HT1080 (cell line): ENCODE measurements around the gene ACSM6. TPM values are rescaled to one million over a fixed set of nuclear protein-coding genes. Genes with fewer than 3 reads are reported as not detected.
"Not testable (repeated sequence)": the region's sequence is repeated elsewhere in the genome, so short reads cannot be mapped to it uniquely, and the experiment has no call there.

Source experiments
- DNase-seq: peaks from one replicate; pipeline ENCODE4 v3.0.0-alpha.2; 2015; ENCODE audit warnings: low read depth
- polyA plus RNA-seq, 2 experiments: library from polyadenylated mRNA; depleted of rRNA; stranded (reverse); fragments of >200 nt; gene quantifications; 2 replicates each; pipeline ENCODE4 v1.2.3, GENCODE V29; 2015
- total RNA-seq: library from RNA; depleted of rRNA; stranded (reverse); fragments of >200 nt; shearing (Covaris generic); gene quantifications from 2 replicates; pipeline ENCODE4 v1.2.3, GENCODE V29; 2014; rRNA removed

The ACSM6 gene
- not detected in 2 replicates for total RNA-seq
- not detected in 2 replicates for polyA plus RNA-seq (2015; cell fraction: cytosol; rRNA removed)
- polyA plus RNA-seq (2015; cell fraction: nucleus; rRNA removed), result not detected in 2 replicates

DNA sequence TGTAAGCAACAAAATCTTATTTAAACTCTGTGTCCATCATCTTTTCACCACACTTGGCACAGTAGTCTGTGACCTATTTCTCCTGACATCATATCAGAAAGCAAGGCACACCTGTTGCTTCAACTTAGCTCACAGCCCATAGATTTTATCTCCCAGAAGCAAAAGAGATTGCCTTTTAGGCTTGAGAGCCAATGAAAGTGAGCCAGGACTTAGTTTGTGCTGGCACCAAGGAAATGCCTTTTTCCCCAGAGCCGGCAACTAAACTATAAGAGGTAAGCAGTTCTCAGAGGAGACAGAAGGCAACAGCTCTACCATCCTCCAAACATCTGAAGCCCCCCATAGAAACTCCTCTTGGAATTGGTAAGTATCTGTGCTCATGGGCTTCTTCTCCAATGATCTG lies at the start of gene ACSM6:
ACSM6 (plus strand) TSS at position 295 of the 400 bp plus-strand sequence. CDS start 248 bp downstream, outside the sequence.
- DNase-seq, result no peak

- DNase-seq, result no peak
Observed at GRCh38 chr10:95168694-95169093, 25.3 kb upstream of the ACSM6 start.

GRCh38 chr10:95169522-95169921 lies 24.5 kb upstream of the ACSM6 start:
- no peak for DNase-seq

DNA sequence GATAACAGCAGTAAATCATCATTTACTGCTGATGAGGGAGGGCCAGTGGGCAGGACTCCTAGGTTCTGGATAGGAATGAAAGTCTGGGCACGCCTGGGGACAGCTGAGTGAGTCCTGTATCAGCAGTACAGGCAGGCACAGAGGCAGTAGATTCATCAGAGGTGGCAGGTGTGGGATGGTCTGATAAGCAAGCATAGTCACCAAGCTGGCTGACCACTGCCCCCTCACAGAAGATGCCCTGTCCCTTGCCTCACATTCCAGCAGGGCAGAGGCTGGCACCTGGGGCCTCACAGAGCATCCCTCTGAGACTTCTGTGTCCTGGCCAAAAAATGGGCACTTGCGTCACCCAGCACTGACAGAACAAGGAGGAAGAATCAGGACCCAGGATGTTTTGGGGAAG lies 23.2 kb upstream of the ACSM6 start:
- DNase-seq, result no peak

DNA sequence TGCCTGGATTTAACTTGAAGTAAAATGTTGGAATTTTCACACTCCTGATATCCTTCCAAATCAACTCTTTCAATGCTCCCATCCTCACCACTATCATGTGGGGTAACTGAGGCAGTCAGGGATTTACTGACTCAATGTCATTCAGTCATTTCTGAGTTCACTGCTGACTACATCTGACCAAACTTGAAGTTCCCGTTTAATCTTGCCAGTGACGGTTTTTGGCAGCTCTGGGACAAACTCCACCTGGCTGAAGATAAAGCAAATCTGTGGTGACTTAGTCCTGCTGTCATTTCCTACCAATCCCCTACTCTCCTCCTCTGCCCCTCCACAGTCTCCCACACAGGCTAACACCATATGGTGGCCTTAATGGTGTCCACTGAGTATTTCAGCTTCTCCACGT lies 22.7 kb upstream of the ACSM6 start:
- no peak for DNase-seq

DNA sequence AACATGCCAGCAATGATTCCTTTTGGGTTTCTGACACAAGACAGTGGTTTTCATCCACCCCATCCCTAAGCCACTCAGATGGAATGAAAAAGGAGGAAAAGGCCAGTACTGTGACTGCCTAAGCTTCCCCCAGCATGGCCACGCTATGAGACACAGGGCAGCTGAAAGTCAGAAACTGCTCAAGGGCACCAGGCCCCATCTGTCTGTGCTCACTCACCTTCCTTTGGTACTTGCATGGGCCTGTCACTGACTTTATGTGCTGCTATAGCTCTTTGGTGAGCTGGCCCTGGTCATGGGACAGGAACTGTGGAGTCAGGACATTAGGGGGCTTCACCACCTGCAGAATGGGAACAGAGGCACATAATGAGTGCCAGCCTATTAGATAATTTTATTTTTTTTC lies 21.2 kb upstream of the ACSM6 start:
- no peak for DNase-seq

DNA sequence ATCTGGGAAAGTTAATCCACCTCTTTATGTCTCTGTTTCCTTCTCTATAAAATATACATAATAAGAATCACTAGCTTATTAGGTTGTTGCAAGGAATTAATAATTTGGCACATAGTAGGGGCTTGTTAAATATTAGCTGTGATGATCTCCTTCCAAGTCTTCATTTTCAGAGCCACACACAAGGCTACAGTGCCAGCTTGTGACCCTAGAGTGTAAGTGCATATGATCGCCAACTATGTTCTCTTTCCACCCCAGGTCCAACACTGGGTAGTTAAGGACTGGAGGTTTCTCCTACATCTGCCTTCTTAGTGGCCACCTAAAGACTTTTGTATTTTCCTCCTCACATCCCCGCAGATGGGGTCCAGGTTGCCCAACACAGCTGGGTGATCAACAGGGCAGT lies 17.9 kb upstream of the ACSM6 start:
- DNase-seq, result no peak

- DNase-seq, result no peak
Observed at GRCh38 chr10:95177429-95177828, 16.6 kb upstream of the ACSM6 start.

GRCh38 chr10:95178266-95178665 lies 15.8 kb upstream of the ACSM6 start:
- DNase-seq, result no peak

DNA sequence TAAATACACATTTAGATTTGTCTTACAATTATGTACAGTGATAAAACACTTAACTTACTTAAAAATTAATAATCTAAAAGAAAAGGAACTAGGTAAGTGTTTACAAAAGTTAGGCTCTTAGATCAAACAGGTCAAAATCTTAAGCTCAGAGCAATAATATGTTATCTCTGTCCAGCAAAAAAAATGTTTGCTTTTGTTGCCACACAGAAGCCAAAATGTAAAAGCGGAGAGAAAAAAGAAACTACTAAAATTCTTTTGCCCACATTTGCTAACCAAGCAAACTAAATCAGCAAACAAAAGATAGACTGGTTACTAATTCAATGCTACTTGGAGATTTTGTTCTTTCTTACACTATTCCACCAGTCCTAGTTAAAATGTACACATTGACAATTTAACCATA lies 15.2 kb upstream of the ACSM6 start:
- DNase-seq, result no peak

DNA sequence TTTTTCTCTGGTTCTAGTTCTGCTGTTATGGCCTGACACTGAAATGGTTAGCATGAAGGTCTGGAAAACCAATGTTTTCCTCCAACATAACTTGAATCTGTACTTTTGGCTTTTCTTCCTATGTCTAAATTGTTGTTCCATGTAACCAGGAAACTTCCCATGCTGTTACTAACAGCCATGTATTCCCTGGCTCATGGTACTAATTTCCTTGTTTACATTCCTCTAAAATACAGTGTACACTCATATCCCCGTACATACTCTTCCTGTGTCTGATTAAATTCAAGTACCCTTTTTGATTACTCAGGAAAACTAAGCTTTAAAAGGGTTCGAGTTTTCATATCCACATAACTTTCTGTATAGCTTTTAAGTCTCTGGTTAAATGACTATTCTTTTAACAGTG lies 12.3 kb upstream of the ACSM6 start:
- peak; percentile 5 for DNase-seq

DNA sequence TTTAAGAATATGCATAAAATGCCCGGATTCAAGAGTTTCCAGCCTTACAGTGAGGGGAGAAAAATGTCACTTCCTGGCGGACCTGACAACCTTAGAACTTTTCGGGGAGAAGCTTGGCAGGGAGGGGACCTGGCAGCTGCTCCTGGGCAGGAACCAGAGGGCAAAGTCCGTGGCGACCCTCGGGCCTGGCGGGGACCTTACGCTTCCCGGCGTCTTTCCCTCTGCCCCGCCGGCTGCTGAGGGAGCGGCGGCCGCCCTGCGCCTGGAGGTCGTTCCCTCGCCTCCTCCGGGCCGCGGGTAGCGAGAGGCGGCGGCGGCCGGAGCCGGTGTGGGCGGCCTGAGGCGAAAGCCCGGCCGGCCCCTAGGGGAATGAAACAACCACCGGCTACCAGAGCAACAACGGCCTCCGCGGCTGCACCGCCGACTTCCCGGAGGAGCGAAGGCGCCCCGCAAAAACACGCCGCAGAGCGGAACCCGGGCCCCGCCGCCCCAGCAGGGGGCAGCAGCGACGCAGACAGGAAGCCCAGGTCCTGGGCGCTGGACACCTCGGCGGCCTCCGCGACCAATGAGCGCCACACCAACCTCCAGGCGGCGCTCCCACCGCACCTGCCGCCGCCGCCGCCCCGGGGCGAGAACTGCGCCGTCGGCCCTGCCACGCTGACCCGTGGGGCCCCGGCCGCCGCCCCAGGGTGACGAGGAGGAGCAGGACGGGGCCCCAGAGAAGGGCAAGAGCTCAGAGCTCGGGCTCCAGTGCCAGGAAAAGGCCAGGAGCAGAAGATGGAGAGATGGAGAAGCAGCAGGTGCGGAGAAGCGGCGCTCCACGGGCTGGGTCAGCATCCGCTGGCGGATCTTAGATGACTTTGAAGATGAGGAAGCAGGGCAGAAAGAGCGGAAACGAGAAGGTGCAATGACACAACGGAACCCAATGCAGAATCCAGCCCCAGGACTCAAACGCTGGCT lies 10.5 kb upstream of the ACSM6 start:
- DNase-seq, result peak; percentile 81

- DNase-seq, result no peak
Observed at GRCh38 chr10:95187617-95188016, 6.4 kb upstream of the ACSM6 start.

- no peak for DNase-seq
Observed at GRCh38 chr10:95188593-95188992, 5.4 kb upstream of the ACSM6 start.

DNA sequence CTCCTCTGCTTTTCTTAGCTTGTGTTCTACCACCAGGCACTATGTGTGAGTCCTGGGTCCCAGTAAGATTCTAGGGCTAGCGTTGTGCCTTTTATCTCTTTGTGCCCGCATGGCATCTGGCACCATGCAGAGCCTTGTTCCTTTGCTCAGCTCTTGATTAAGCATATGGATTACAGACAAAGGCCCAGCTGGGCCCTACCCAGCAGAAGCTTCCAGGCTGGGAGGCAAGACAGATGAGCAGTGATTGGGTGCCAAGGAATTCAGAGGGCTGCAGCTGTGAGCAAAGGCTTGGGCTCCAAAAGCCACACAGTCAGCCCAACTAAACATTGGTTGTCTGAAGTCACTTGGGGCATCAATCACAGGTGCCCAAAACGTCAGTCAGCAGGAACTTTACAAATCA lies 2.0 kb downstream of the ACSM6 start:
- no peak for DNase-seq

- DNase-seq, result peak; percentile 77
Observed at GRCh38 chr10:95201736-95202135, 7.7 kb downstream of the ACSM6 start.

DNA sequence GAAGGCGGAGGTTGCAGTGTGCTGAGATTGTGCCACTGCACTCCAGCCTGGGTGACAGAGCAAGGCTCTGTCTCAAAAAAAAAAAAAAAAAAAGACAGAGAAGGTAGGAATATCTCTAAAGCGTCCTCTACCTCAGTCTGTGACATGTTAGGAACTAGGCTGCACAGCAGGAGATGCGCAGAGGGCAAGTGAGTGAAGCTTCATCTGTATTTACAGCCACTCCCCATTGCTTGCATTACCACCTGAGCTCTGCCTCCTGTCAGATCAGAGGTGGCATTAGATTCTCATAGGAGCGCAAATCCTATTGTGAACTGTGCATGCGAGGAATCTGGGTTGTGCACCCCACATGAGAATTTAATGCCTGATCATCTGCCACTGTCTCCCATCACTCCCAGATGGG lies 8.8 kb downstream of the ACSM6 start:
- not testable (repeated sequence) for DNase-seq

GRCh38 chr10:95208702-95209391 lies 14.8 kb downstream of the ACSM6 start:
- DNase-seq, result peak; percentile 16

DNA sequence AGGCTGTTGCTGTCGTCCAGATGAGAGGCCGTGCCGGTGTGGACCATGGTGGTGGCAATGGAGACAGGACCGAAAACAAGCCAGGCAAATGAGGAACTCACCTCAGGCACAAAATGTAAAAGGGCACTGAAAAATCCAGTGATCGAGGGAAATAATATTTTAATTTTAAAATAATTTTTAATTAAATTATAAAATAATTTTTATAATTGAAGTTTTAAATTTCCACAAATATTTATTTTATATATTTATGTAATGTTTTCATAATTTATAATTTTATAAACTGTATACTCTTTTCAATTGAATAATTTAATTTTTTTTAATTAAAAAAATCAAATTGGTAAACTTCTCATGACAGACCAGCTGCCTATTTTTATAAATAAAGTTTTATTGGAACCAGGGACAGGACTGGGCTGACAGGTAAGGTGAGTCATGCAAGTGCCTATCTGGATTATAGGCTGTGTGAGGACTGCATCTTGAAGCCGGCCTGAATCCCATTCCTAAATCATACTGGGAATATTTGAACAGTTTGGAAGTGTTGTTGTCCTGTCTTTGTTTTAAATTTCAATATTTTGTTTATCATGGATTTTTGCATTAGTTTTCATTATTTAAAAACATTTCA lies 15.6 kb downstream of the ACSM6 start:
- DNase-seq, result no peak

DNA sequence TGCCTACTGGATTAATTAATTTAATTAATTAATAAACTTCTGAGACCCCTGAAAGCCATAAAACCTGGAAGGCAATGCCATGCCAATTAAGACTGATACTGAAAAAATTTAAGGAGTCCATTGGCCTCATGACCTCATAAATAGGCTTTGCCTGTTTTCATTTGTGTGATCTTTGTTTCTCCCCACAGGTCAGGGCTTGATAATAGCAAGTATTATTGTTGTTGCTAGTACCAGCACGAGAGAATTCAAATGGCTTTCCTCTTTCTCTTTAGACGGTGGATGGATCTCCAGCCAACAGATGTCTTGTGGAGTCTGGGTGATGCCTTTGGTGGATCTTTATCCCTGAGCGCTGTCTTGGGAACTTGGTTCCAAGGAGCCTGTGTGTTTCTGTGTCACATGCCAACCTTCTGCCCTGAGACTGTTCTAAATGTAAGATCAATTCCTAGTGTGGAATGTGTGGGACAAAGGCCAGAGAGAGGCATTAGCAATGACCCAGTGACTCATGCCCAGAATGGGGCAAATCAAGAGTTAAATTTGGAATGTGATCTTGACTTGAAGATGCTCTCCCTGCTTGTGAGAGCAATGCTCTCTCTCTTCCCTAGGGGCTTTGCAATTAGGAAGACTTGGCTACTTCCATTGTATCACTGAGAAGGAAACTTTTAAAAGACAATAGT lies 17.7 kb downstream of the ACSM6 start:
- DNase-seq, result peak; percentile 25

GRCh38 chr10:95214369-95214768 lies 20.3 kb downstream of the ACSM6 start:
- peak; percentile 18 for DNase-seq
